ENCODE data around the gene GSK3B. TPM values are rescaled to one million over a fixed set of nuclear protein-coding genes. Genes with fewer than 3 reads are reported as not detected.
"Not testable (repeated sequence)": the region's sequence is repeated elsewhere in the genome, so short reads cannot be mapped to it uniquely, and the experiment has no call there.

Gene GSK3B
- total and polyA plus RNA-seq, 8 donors: 4.4 to 20.7 (median 11.2) TPM

DNA sequence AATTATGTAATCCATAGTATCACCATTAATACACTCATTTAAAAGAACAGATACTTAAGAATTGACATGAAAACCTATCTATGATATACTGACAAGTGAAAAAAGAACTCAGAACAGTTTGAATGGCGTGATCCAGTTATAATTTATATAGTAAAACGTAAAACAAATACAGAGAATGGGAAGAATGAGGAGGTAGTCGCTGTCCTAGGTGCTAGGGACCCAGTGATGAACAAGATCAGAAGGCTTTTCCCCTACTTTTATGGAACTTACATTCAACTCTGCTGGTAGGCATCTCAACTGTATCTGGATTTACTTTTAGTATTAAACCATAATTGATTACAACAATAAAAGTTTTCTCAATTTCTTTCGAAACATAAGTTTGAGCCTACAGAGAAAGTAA lies 31.8 kb downstream of the GSK3B start:
- H3K27me3 ChIP-seq: no peaks in the 10 kb centered on the region
- WGBS, 2 donors: 91 to 93% methylated on average over 4 of the region's 4 CpGs
- no peaks in the 10 kb centered on the region for H3K36me3 ChIP-seq
- H3K4me1 ChIP-seq: peaks cover 3 to 13% (median 8%) of the 10 kb centered on the region in 3 donors
- no peak for FAIRE-seq
- intact Hi-C loops (cut with DNase I): no loop called here
- H3K4me3 ChIP-seq: no peak overlapping the region
- H3K9me3 ChIP-seq: no peaks in the 10 kb centered on the region
- H3K27ac ChIP-seq: no peak overlapping the region
- TF ChIP-seq, protein P1, sequence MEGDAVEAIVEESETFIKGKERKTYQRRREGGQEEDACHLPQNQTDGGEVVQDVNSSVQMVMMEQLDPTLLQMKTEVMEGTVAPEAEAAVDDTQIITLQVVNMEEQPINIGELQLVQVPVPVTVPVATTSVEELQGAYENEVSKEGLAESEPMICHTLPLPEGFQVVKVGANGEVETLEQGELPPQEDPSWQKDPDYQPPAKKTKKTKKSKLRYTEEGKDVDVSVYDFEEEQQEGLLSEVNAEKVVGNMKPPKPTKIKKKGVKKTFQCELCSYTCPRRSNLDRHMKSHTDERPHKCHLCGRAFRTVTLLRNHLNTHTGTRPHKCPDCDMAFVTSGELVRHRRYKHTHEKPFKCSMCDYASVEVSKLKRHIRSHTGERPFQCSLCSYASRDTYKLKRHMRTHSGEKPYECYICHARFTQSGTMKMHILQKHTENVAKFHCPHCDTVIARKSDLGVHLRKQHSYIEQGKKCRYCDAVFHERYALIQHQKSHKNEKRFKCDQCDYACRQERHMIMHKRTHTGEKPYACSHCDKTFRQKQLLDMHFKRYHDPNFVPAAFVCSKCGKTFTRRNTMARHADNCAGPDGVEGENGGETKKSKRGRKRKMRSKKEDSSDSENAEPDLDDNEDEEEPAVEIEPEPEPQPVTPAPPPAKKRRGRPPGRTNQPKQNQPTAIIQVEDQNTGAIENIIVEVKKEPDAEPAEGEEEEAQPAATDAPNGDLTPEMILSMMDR (IDR thresholded peaks at IDR 0.05): no peak
- DNase-seq: no peak
- no peak for ATAC-seq

DNA sequence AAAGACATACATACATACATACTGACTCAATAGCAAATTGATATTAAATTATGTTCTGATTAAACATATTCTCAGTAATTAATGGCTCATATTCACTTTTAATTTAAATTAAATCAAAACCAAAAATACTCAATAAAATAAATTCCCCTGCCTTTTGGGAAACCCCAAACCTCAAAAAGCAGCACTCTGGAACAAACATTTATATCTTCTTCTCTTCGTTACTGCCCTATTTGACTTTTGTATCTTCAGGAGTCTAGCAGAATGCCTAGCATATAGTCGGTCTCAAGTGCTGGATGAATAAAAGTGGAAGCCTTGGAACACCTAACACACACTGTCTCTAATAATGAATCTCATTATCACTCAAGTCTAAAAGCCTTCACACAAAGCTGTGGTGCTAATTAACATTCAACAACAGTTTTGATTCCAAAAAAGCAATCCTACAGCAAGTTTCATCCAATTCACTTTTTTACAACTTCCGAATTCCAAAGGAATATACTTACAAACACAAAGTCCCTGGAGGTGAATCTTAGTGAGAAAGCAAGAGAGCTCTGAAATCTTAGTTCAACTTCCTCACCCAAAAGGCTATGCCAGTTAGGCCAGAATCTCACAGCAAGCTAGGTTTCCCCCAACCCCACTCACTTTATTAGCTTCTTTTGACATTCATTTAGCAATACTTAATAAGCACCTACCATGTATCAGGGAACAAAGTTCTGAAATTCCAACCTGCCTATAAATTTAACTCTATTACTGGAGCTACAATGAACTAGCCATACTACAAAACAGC lies 35.0 kb downstream of the GSK3B start:
- 85 to 89% methylated on average over 3 of the region's 3 CpGs for WGBS, 2 donors
- intact Hi-C loops (cut with DNase I): no loop called here
- DNase-seq: no peak
- no peak overlapping the region for H3K4me3 ChIP-seq
- no peaks in the 10 kb centered on the region for H3K36me3 ChIP-seq
- H3K4me1 ChIP-seq: peaks cover 3 to 13% (median 8%) of the 10 kb centered on the region in 3 donors
- TF ChIP-seq, protein P1 (IDR thresholded peaks at IDR 0.05): no peak
- no peak for ATAC-seq
- FAIRE-seq: no peak
- H3K27ac ChIP-seq: no peak overlapping the region
- H3K9me3 ChIP-seq: no peaks in the 10 kb centered on the region
- no peaks in the 10 kb centered on the region for H3K27me3 ChIP-seq

DNA sequence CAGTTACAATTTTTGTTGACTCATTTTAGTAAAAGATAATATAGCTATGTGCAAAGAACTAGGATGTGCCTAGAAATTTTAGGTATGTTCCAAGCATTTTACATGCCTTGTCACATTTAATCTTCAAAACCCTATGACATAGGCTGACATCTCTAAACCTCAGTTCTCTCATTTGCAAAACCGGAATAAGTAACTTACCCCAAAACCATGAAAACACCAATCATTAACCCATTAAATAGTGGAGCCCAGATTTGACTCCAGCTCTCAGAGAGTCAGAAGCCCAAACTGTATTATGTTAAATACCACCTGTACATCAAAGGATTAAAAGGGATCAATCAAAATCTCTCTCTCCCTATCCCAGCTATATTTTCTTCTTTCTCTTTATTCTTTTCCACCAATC lies 36.6 kb downstream of the GSK3B start:
- no peaks in the 10 kb centered on the region for H3K27me3 ChIP-seq
- no peaks in the 10 kb centered on the region for H3K36me3 ChIP-seq
- WGBS, 2 donors: 80 to 83% methylated on average over 1 of the region's 1 CpG

GRCh38 chr3:120057029-120057428 lies 37.2 kb downstream of the GSK3B start:
- no peak for FAIRE-seq

More for the DNA sequence above, 36.6 kb downstream of the GSK3B start:
- DNase-seq (no peak), FAIRE-seq (no peak), ATAC-seq (no peak)
- H3K9me3 ChIP-seq: no peaks in the 10 kb centered on the region
- H3K4me1 ChIP-seq: peaks cover 3 to 13% (median 8%) of the 10 kb centered on the region in 3 donors
- no peak overlapping the region for H3K27ac ChIP-seq
- H3K4me3 ChIP-seq: no peak overlapping the region
- TF ChIP-seq, protein P1 (IDR thresholded peaks at IDR 0.05): no peak
- intact Hi-C loops (cut with DNase I): no loop called here

GRCh38 chr3:120053647-120054046 lies 40.6 kb downstream of the GSK3B start:
- H3K27me3 ChIP-seq; H3K9me3 ChIP-seq; FAIRE-seq; H3K27ac ChIP-seq; ATAC-seq; H3K36me3 ChIP-seq; H3K4me1 ChIP-seq; intact Hi-C loops (cut with DNase I); DNase-seq; H3K4me3 ChIP-seq: not testable (repeated sequence)
- WGBS, 2 donors: 92 to 97% methylated on average over 7 of the region's 7 CpGs

More at GRCh38 chr3:120057029-120057428, 37.2 kb downstream of the GSK3B start:
- no peak overlapping the region for H3K4me3 ChIP-seq
- ATAC-seq (no peak), DNase-seq (no peak)
- no peak overlapping the region for H3K27ac ChIP-seq
- intact Hi-C loops (cut with DNase I): no loop called here
- H3K9me3 ChIP-seq: no peaks in the 10 kb centered on the region
- TF ChIP-seq, protein P1 (IDR thresholded peaks at IDR 0.05): no peak
- peaks cover 3 to 19% (median 8%) of the 10 kb centered on the region in 3 donors for H3K4me1 ChIP-seq
- no peaks in the 10 kb centered on the region for H3K27me3 ChIP-seq
- 93 to 98% methylated on average over 7 of the region's 7 CpGs for WGBS, 2 donors
- H3K36me3 ChIP-seq: no peaks in the 10 kb centered on the region

All from pancreas (tissue), 10 donors.